Testis (tissue), 5 donors: ENCODE results near the gene JAM2. TPM values are rescaled to one million over a fixed set of nuclear protein-coding genes. Genes with fewer than 3 reads are reported as not detected.

Experiments
- DNase-seq: peaks from one replicate; pipeline ENCODE4 v3.0.0-alpha.2; 2019
- H3K27ac ChIP-seq, 2 donors: fragments of 200-600 bp; sonication (generic); one replicate each; pipeline ENCODE4 v1.5.1; 2019
- H3K27me3 ChIP-seq: fragments of 200-600 bp; sonication (generic); one replicate; pipeline ENCODE4 v1.5.1; 2019
- H3K36me3 ChIP-seq: fragments of 200-600 bp; sonication (generic); one replicate; pipeline ENCODE4 v1.5.1; 2017; ENCODE audit warnings: low read depth; ENCODE audit errors: missing control alignments
- H3K4me1 ChIP-seq: fragments of 200-600 bp; sonication (generic); one replicate; pipeline ENCODE4 v1.5.1; 2019
- H3K4me3 ChIP-seq, 2 donors: fragments of 200-600 bp; sonication (generic); one replicate each; pipeline ENCODE4 v1.5.1; 2017 to 2019
- H3K9me3 ChIP-seq: fragments of 200-600 bp; sonication (generic); one replicate; pipeline ENCODE4 v1.5.1; 2017
- POLR2A ChIP-seq: fragments of 450-650 bp; IDR thresholded peaks from one replicate; pipeline ENCODE4 v1.6.1; 2017; ENCODE audit warnings: antibody characterized with exemption, mild to moderate bottlenecking, moderate library complexity
- WGBS, 2 donors: methylation state at CpG; one replicate each; pipeline ENCODE4 v1.1.5; 2018; 5-methylcytosine and 5-hydroxymethylcytosine counted together
- intact Hi-C: fragments of 100-400 bp; cut with DNase I; formaldehyde crosslinking; loops from one replicate; pipeline ENCODE4 v1.15.1; 2023; ENCODE audit warnings: low total_unique reads
- long read RNA-seq, 2 donors: transcript quantifications; one replicate each; lab custom pipeline, GENCODE V29; 2026
- polyA plus RNA-seq: library from polyadenylated mRNA; stranded (reverse); fragments of 350-450 nt; fragmentation: Illumina TruSeq; extraction: RNeasy Lipid Tissue Mini Kit (QIAGEN cat#74804); gene quantifications from one replicate; pipeline ENCODE4 v1.2.3, GENCODE V29; 2014; ENCODE audit warnings: low read depth, low replicate concordance; ENCODE audit not compliant: insufficient read depth
- total RNA-seq, 2 donors: library from RNA; depleted of rRNA; stranded (reverse); fragments of >200 nt; gene quantifications; one replicate each; pipeline ENCODE4 v1.2.3, GENCODE V29; 2016
- TF ChIP-seq, protein P1 (sequence below), 3 experiments: fragments of 450-650 bp in 2 of 3; fragments of 200-600 bp in 1 of 3; sonication (generic) in 1 of 3; IDR thresholded peaks; one replicate each; pipeline ENCODE4 v1.5.1; 2016 to 2019; ENCODE audit warnings: antibody characterized with exemption in 3 of 3, mild to moderate bottlenecking in 2 of 3, moderate library complexity in 1 of 3

Gene JAM2, protein sequence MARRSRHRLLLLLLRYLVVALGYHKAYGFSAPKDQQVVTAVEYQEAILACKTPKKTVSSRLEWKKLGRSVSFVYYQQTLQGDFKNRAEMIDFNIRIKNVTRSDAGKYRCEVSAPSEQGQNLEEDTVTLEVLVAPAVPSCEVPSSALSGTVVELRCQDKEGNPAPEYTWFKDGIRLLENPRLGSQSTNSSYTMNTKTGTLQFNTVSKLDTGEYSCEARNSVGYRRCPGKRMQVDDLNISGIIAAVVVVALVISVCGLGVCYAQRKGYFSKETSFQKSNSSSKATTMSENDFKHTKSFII
- total RNA-seq (10 to 100 TPM; 91.1 to 93.5 TPM), polyA plus RNA-seq (76.2 TPM)
- long read RNA-seq, donor 1, full-length matches to known transcripts = 5 of 41 reads
- long read RNA-seq, donor 1, partial matches to known transcripts = 14 of 41 reads
- long read RNA-seq, donor 1, other reads (novel, unspliced or antisense) = 22 of 41 reads
- long read RNA-seq, donor 2, full-length matches to known transcripts = 4 of 20 reads
- long read RNA-seq, donor 2, partial matches to known transcripts = 5 of 20 reads
- long read RNA-seq, donor 2, other reads (novel, unspliced or antisense) = 11 of 20 reads

DNA sequence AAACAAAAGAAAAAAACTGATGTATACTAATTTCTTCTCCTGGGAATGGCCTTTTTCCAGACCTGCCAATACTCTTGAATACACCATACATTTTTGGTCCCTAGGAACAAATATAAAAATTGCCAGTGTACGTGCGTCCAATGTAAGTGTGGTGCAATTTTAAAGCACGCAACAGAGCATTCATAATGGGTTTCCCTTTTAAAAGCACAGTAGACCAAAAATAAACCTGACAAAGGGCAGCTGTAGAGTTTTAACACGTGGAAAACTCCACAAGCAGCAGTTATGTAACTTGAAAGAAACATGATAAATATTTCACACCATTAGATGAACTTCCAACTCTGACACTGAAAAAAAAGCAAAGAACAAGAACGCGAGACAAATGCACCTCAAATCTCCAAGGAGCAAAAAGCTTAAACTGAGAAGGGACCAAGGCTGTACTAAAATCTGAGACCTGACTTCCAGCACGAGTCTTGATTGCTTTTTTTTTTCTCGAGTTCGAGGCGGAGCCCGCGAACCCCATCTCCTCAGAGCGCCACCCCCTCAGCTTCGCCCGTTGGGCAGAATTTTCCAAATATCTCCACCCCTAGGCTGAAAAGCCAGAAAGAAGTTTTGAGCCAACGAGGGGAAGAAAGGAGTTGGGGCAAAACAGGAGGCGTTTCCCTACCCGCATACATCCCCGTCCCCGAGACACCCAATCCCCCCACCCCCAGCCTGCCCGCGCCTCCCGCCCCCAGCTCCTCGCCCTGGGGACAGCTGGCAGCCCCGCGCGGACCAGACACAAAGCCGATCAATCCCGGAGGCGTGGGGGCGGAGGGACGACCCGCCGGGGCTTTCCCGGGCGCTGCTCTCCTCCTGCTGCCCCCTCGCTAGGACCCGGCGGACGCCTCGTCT lies at the start of gene JAM2:
Gene JAM2 (plus strand): TSS at position 599 of the 891 bp plus-strand sequence. CDS start 564 bp downstream, outside the sequence.
- H3K4me3 ChIP-seq = peak within 1 kb of the TSS; percentile 58 to 88
- TF ChIP-seq, protein P1, sequence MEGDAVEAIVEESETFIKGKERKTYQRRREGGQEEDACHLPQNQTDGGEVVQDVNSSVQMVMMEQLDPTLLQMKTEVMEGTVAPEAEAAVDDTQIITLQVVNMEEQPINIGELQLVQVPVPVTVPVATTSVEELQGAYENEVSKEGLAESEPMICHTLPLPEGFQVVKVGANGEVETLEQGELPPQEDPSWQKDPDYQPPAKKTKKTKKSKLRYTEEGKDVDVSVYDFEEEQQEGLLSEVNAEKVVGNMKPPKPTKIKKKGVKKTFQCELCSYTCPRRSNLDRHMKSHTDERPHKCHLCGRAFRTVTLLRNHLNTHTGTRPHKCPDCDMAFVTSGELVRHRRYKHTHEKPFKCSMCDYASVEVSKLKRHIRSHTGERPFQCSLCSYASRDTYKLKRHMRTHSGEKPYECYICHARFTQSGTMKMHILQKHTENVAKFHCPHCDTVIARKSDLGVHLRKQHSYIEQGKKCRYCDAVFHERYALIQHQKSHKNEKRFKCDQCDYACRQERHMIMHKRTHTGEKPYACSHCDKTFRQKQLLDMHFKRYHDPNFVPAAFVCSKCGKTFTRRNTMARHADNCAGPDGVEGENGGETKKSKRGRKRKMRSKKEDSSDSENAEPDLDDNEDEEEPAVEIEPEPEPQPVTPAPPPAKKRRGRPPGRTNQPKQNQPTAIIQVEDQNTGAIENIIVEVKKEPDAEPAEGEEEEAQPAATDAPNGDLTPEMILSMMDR (IDR thresholded peaks at IDR 0.05) = no peak
- no peak for TF ChIP-seq POLR2A
- intact Hi-C loops = no loop called here
- peak; percentile 73 for DNase-seq
- no peaks in the 10 kb centered on the region for H3K27me3 ChIP-seq
- peaks cover 4% of the 10 kb centered on the region for H3K4me1 ChIP-seq
- peak within 1 kb of the TSS; percentile 84 to 94 for H3K27ac ChIP-seq
- no peaks in the 10 kb centered on the region for H3K36me3 ChIP-seq
- 0 to 1% methylated on average over 16 to 41 of the region's 41 CpGs for WGBS, 2 donors
- no peaks in the 10 kb centered on the region for H3K9me3 ChIP-seq

DNA sequence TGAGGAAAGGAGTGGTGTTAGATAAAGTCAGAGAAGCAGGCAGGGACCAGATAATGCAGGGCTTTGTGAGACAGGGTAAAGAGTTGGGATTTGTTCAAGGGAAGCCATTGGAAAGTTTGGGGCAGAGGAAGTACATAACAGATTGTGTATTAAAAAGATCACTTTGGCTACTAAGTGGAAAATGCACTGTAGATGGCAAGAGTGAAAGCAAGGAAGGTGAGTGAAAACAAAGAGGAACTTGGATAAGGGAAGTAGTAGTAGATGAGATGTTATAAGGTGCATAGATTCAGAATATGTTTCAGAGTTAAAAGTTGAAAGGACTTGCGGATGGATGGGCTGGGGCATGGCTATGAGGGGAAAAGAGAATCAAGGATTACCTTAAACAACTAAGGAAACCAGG lies 49.2 kb upstream of the JAM2 start:
- intact Hi-C loops = no loop called here
- H3K27me3 ChIP-seq = no peaks in the 10 kb centered on the region
- H3K36me3 ChIP-seq = no peaks in the 10 kb centered on the region
- no peak for DNase-seq
- H3K4me1 ChIP-seq = no peaks in the 10 kb centered on the region
- H3K9me3 ChIP-seq = no peaks in the 10 kb centered on the region
- 95 to 100% methylated on average over 1 of the region's 1 CpG for whole genome bisulfite sequencing, 2 donors
- H3K4me3 ChIP-seq = no peak overlapping the region
- TF ChIP-seq POLR2A = no peak
- TF ChIP-seq, protein P1 (IDR thresholded peaks at IDR 0.05) = no peak
- H3K27ac ChIP-seq = no peak overlapping the region

DNA sequence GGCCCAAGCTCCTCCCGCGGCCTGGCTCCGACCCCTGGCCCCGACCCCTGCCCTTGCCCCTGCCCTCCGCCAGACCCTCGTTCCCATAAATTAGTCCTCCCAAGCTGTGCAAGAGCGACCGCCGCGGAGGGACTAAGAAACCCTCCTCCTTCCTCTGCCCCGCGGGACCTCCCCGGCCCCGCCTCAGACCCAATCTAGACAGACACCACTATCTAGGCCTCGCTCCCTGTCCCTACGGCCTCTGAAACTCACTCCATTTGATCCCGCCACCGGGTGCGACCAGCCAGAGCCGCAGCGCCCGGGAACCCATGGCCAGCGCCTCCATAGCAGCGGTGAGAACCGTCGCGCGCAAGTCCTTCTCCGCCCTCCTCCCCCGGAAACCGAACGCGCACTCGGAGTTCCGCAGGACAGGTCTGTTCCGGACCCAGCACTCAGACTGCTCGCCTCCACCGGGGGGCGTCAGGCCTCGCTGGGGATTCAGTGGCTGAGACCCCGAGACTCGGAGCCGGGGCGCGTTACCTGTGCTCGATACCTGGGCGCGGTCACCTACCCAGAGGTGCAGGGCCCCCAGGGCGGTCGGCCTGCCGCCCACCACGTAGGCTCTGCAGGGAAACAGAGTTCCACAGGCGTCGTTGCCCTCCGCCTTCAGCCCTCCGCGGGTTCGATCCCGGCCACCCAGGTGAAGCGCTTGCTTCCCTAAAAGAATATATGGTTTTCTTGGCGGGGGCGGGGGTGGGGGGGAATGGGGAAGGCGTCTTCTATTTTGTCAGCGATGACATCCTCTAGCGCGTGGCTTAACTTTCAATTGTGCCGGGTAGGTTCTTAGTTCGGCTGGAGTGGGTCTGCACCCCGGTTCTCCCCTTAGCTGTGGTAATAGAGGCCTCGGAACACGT lies 31.7 kb upstream of the JAM2 start, which contains the start of gene MRPL39:
Gene MRPL39 (minus strand): TSS at position 331 of the 893 bp plus-strand sequence. CDS start 6 bp downstream, at position 325.
- Histone ChIP-seq H3K27ac (peak within 1 kb of the TSS; percentile 88 to 90), H3K9me3 (no peaks in the 10 kb centered on the region), H3K27me3 (no peaks in the 10 kb centered on the region), H3K36me3 (no peaks in the 10 kb centered on the region), H3K4me1 (peaks cover 17% of the 10 kb centered on the region), H3K4me3 (peak within 1 kb of the TSS; percentile 98)
- peak; percentile 88 for DNase-seq
- intact Hi-C loops = loop anchor here (10.0 kb wide), 1 partner anchor 97 kb away; no protein-coding TSS in a partner anchor
- TF ChIP-seq POLR2A = no peak
- TF ChIP-seq, protein P1 (IDR thresholded peaks at IDR 0.05) = peak; percentile 38 to 70 (median 64)
- 0 to 1% methylated on average over 18 to 67 of the region's 71 CpGs for WGBS, 2 donors
